NK-92 (cell line): ENCODE results near the gene RPS21.
"Not testable (repeated sequence)": the region's sequence is repeated elsewhere in the genome, so short reads cannot be mapped to it uniquely, and the experiment has no call there.

Source experiments
- DNase-seq: peaks from one replicate; lab custom pipeline; 2025; ENCODE audit not compliant: unreplicated experiment; lab: John Stamatoyannopoulos, UW

Gene RPS21

GRCh38 chr20:62364911-62365736, 21.8 kb upstream of the RPS21 start:
- no peak for DNase-seq

DNA sequence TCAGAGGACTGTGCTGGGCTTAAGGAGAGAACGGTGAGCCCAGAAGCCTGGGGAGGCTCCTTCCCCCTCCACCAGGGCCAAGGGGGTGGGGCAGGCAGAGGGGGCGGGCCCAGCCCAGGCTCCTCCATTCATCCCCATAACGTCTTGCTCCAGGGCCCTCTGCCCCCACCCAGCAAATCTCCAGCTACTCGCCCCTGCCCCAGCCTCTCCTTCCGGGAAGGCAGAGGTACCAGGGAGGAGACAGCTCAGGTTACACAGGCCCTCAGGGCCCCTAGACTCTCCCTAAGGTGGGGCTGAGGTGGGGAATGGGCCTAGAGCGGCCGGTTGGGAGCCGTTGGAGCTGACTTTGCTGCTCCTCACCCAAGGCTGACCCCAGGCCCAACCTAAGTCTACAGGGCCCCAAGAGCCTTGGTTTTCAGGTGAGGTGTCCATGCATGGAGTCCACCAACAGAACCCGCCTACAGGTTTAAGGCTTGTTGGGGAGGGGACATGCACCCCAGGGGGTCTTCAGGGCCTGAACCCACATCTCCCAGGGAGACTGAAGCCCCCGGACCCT, 21.0 kb upstream of the RPS21 start:
- no peak for DNase-seq

GRCh38 chr20:62366370-62367135, 20.4 kb upstream of the RPS21 start:
- no peak for DNase-seq

GRCh38 chr20:62367136-62367632, 19.7 kb upstream of the RPS21 start, which contains the start of gene LAMA5:
Gene LAMA5, minus strand, starts transcription at chr20:62367312. Its CDS starts 67 bp downstream, at chr20:62367245.
- no peak for DNase-seq

- DNase-seq = no peak
These were observed 19.1 kb upstream of the RPS21 start for GRCh38 chr20:62367633-62368391.

GRCh38 chr20:62368392-62368975, 18.4 kb upstream of the RPS21 start:
- DNase-seq = no peak

DNA sequence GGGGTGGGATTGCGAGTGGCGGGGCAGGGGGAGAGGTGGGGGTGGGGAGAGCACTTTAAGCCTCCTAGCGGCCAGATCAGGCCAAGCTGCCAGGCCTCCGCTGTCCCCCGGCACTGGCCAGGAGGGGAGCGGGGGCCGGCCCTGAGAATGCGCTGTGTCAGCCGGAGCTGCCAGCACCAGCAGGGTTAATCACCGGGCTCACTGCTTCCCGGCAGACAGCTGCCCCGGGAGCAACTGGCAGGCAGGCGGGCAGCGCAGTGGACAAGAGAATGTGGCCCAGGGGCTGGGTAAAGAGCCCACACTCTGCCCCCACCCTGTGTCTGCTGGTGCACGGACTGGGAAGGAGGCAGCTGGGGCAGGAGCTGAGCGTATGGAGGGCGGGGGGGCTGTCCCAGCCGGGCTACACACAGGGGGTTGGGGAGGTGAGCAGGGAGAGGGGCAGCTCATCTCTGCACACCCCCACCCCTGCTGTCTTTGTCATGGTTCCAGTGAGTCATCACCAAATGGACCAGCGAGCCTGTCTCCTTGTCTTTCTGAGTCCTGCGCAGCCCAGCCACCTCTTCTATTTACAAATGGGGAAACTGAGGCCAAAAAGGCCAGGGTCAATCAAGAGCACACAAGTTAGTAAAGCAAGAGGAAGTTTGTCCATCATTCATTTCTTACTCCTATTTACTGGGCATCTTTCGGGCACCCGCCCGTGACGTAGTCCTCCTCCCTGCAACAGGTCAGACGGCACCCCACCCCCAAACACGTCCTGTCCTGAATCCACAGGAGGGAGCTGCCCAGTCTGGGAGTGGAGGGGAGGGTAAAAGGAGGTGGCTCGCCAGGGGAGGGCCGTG, 17.7 kb upstream of the RPS21 start:
- no peak for DNase-seq

DNA sequence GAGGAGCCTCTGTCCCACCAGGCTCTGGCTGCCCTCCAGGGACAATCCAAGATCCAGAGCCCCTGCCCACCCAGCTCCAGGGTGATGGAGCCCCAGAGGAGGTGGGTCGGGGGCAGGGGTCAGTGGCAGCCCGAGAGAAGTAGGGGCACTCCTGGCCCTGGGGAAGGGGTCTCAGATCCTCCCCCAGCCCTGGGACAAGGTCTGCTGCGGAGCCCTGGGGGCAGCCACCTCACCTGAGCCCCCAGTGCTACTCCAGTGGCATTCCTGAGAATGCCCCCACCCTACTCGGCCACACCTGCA, 17.1 kb upstream of the RPS21 start:
- no peak for DNase-seq

GRCh38 chr20:62370115-62370806, 16.6 kb upstream of the RPS21 start:
- no peak for DNase-seq

DNA sequence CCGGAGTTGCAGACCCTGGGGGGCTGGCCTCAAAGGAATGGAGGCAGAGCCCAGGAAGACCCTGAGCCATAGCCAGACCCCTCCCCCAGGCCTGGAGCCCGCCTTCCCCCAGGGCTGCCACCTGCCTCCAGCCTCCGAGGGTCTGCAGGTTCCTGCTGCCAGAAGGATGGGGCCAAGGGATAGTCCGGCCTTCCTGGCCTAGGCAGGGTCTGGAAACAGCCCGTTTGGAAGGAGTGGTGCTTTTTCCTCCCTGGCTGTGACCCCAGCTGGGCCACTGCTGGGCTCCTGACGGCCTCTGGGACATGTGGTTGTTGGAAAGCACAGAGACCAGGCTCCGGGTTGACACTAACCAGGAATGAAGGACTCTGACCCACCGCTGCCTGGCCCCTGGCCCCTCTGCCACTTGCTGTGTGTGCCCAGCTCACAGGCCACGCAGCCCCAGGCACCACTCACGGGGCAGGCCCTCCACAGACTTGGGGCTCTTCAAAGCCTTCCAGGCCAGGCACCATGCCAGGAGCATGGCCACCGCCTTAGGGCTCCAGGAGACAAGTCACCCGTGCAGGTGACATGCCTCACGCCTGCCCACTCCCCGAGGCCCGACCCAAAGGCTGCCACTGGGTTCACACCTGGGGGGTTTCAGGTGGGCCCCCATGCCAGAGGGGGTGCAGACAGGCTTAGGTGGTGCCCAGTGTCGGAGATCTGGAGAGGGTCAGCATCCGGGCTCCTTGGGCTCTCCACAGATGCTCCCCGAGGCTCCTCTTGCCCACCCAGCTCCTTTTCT, 15.9 kb upstream of the RPS21 start:
- no peak for DNase-seq

DNA sequence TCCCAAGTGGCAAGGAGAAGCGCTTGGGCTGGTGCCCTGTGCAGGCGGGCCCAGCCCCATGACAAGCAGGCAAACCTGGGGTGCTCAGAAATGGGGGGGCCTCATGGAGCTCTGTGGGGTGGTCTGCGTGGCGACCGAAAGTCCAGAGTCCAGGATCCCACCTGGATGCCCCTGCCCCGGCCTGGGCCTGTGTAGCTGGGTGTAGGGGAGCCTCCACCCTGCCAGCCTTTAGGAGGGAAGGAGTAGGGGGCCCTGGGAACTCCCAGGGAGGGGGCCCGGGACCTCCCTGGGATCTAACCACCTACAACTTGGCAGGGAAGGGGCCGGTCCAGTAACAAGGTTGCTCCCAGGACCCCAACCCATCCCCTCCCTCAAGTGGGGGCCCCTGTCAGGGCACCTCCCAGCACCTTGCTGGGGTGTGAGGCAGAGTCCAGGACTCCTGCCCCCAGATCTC, 15.3 kb upstream of the RPS21 start:
- no peak for DNase-seq

DNA sequence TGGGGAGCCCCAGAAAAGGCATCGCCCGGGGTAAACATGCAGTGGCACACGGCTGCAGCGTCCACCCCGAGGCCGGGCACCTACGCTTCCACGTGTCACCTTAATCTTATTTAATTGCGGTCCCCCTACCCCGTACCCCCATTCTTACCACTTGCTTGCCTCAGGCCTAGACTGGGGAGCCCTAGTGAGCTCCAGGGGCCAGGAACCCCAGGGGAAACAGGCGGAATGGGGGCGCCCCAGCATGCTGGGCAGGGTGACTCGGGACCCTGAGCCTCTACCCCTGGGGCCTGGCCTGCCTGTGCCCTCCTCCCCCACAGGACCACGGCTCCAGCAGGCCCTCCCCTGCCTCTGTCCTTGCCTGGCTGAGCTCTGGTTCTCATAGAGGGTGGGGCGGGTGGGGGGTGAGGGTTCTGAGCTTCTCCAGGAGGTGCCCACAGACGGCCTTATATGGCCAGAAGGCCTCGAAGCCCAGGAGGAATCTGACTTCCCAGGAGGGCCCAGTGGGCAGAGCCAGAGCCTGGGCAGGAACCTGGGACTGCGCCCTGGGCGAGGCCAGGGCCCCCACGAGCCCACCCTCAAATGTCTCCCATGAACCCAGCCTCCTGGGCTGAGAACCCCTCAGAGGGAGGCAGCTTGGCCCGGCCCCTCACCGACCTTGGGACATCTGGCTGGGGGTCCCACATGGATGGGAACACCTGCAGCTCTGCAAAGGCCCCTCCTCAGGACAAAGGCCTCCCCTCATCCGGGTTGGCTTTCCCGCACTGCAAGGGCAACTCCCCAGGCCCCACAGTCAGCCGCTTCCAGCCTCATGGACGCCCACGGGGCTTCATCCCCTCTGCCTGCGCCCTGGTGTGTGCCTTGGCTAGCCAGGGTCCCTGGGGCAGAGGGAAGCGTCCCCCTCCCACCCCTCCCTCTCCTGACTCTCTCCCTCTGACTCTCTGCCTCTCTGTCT, 14.6 kb upstream of the RPS21 start:
- no peak for DNase-seq

DNA sequence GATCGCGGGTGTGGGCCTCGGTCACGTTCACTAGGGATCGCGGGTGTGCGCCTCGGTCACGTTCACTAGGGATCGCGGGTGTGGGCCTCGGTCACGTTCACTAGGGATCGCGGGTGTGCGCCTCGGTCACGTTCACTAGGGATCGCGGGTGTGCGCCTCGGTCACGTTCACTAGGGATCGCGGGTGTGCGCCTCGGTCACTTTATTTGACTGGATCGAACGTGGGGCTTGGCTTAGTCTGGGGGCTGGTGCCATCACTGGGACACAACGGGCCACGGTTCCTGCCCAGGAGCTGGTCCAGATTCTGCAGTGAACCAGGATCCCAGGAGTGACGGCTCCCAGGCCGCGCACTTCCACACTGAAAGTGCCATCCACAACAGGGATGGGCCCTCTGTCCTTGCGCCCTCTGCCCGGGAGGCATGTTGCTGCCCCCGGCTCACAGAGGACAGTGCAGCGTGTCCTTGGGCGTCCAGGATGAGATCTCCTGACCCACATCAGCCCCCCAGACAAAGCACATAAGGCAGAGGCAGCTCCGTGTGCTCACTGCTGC, 13.2 kb upstream of the RPS21 start:
- not testable (repeated sequence) for DNase-seq

- no peak for DNase-seq
These were observed 12.4 kb upstream of the RPS21 start for GRCh38 chr20:62374331-62375152.

- no peak for DNase-seq
These were observed 10.5 kb upstream of the RPS21 start for GRCh38 chr20:62376112-62377063.
